Measurements from ENCODE around the gene CAPN13. TPM values are rescaled to one million over a fixed set of nuclear protein-coding genes. Genes with fewer than 3 reads are reported as not detected.

The CAPN13 gene
- total RNA-seq, 2 experiments from 2014 or later, result not detected

- no peaks in the 10 kb centered on the region for H3K9me3 Mint-ChIP-seq
- DNase-seq (no peak), ATAC-seq (no peak)
- H3K4me3 Mint-ChIP-seq, result no peak overlapping the region
- H3K36me3 Mint-ChIP-seq (ENCODE audit: low read depth), result no peaks in the 10 kb centered on the region
- TF ChIP-seq CTCF (IDR thresholded peaks at IDR 0.05), result no peak
- POLR2A ChIA-PET, result no interaction called here
- no peak overlapping the region for H3K27ac Mint-ChIP-seq
- H3K27me3 Mint-ChIP-seq, result peaks cover 6% of the 10 kb centered on the region
- intact Hi-C loops (cut with micrococcal nuclease), result no loop called here
- no peaks in the 10 kb centered on the region for H3K4me1 Mint-ChIP-seq (ENCODE audit: low read depth)
- CTCF ChIA-PET, result no interaction called here
Measured at GRCh38 chr2:30781961-30782533, 25.2 kb downstream of the CAPN13 start.

- ChIA-PET POLR2A (no interaction called here), CTCF (no interaction called here)
- ATAC-seq (no peak), DNase-seq (no peak)
- Mint-ChIP-seq H3K27ac (no peak overlapping the region), H3K4me1 (ENCODE audit: low read depth) (no peaks in the 10 kb centered on the region), H3K36me3 (ENCODE audit: low read depth) (no peaks in the 10 kb centered on the region), H3K9me3 (no peaks in the 10 kb centered on the region), H3K27me3 (peaks cover 9% of the 10 kb centered on the region), H3K4me3 (no peak overlapping the region)
- TF ChIP-seq CTCF (IDR thresholded peaks at IDR 0.05), result no peak
- intact Hi-C loops (cut with micrococcal nuclease), result no loop called here
Measured at GRCh38 chr2:30781451-30781850, 25.8 kb downstream of the CAPN13 start.

GRCh38 chr2:30780776-30781330 is 26.4 kb downstream of the CAPN13 start:
- ATAC-seq (no peak), DNase-seq (no peak)
- Mint-ChIP-seq H3K36me3 (ENCODE audit: low read depth) (no peaks in the 10 kb centered on the region), H3K27me3 (peaks cover 9% of the 10 kb centered on the region), H3K9me3 (no peaks in the 10 kb centered on the region), H3K27ac (no peak overlapping the region), H3K4me3 (no peak overlapping the region), H3K4me1 (ENCODE audit: low read depth) (no peaks in the 10 kb centered on the region)
- POLR2A ChIA-PET, result no interaction called here
- intact Hi-C loops (cut with micrococcal nuclease), result no loop called here
- no peak for TF ChIP-seq CTCF (IDR thresholded peaks at IDR 0.05)
- CTCF ChIA-PET, result no interaction called here

GRCh38 chr2:30778611-30779010 is 28.6 kb downstream of the CAPN13 start:
- Mint-ChIP-seq H3K36me3 (ENCODE audit: low read depth) (no peaks in the 10 kb centered on the region), H3K27ac (no peak overlapping the region), H3K4me1 (ENCODE audit: low read depth) (peaks cover 1% of the 10 kb centered on the region), H3K9me3 (no peaks in the 10 kb centered on the region), H3K4me3 (no peak overlapping the region), H3K27me3 (peaks cover 5% of the 10 kb centered on the region)
- no peak for TF ChIP-seq CTCF (IDR thresholded peaks at IDR 0.05)
- ChIA-PET CTCF (no interaction called here), POLR2A (interaction anchor here (1.1 kb wide), 1 partner anchor 8 kb away, joined by 3 read pairs; no protein-coding TSS in a partner anchor)
- no peak for DNase-seq
- no peak for ATAC-seq
- intact Hi-C loops (cut with micrococcal nuclease), result no loop called here

- intact Hi-C loops (cut with micrococcal nuclease), result no loop called here
- Mint-ChIP-seq H3K36me3 (ENCODE audit: low read depth) (no peaks in the 10 kb centered on the region), H3K4me3 (no peak overlapping the region), H3K9me3 (no peaks in the 10 kb centered on the region), H3K27ac (no peak overlapping the region), H3K27me3 (peaks cover 5% of the 10 kb centered on the region), H3K4me1 (ENCODE audit: low read depth) (peaks cover 1% of the 10 kb centered on the region)
- POLR2A ChIA-PET, result interaction anchor here (1.1 kb wide), 1 partner anchor 9 kb away, joined by 3 read pairs; no protein-coding TSS in a partner anchor
- ATAC-seq, result no peak
- no peak for DNase-seq
- no peak for TF ChIP-seq CTCF (IDR thresholded peaks at IDR 0.05)
- CTCF ChIA-PET, result interaction anchor here (1.4 kb wide), 1 partner anchor 26 kb away, joined by 3 read pairs; no protein-coding TSS in a partner anchor
Measured at GRCh38 chr2:30777661-30778505, 29.4 kb downstream of the CAPN13 start.
